Activated CD4-positive, alpha-beta T cell treated with anti-CD3 and anti-CD28 coated beads, Interleukin-10, Interleukin-2, amounts not matched to agents 100 ng/mL and 50 ng/mL, durations not matched to agents 16 hours and 8 hours (primary cell): ENCODE measurements around the gene ESPL1.
A peak's percentile ranks its signal among the peaks of the same experiment; 100 is the strongest.
"Not testable (repeated sequence)": the region's sequence is repeated elsewhere in the genome, so short reads cannot be mapped to it uniquely, and the experiment has no call there.

Source experiments
- DNase-seq: peaks from one replicate; pipeline ENCODE4 v3.0.0-alpha.2; 2020

ESPL1 gene

GRCh38 chr12:53265783-53266182 lies 2.3 kb upstream of the ESPL1 start:
- DNase-seq = no peak

- DNase-seq = peak; percentile 56
Observed at GRCh38 chr12:53267306-53267998, 647 bp upstream of the ESPL1 start.

DNA sequence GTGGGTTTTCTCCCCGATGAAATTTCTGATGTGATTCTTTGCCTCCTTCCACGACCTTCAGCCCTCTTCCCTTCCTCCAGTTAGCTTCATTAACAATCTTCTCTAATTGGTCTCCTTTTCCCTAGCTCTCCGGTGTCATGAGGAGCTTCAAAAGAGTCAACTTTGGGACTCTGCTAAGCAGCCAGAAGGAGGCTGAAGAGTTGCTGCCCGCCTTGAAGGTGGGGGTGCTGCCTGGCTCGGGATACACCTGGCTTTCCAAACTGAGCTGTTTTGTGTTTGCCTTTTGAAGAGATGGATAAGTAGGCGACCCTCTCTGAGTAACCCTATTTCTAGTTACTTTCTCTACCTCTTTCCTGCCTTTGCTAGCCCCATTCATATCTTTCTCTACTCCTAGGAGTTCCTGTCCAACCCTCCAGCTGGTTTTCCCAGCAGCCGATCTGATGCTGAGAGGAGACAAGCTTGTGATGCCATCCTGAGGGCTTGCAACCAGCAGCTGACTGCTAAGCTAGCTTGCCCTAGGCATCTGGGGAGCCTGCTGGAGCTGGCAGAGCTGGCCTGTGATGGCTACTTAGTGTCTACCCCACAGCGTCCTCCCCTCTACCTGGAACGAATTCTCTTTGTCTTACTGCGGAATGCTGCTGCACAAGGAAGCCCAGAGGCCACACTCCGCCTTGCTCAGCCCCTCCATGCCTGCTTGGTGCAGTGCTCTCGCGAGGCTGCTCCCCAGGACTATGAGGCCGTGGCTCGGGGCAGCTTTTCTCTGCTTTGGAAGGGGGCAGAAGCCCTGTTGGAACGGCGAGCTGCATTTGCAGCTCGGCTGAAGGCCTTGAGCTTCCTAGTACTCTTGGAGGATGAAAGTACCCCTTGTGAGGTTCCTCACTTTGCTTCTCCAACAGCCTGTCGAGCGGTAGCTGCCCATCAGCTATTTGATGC lies 797 bp downstream of the ESPL1 start:
- DNase-seq = no peak

DNA sequence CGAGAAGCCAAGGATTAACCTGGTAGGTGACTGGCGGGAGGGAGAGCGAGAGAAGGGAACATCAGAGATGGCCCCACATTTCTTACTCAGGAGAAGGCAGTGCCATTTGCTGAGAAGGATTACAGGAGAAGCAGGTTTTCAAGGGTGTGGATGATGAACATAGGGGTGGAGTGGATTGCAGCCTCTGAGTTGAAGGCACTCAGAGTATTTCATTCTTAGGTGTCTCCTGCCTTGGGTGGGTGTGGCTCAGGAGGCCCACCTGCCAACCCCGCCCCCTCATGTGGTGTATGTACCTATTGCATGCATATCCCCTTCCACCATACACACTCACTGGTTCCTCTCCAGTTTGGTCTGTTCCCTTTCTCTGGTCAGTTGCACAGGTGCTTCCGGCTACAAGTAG lies 6.3 kb downstream of the ESPL1 start:
- DNase-seq = no peak

GRCh38 chr12:53276511-53276910 lies 8.4 kb downstream of the ESPL1 start:
- DNase-seq = no peak

- no peak for DNase-seq
Observed at GRCh38 chr12:53277981-53278380, 9.9 kb downstream of the ESPL1 start.

DNA sequence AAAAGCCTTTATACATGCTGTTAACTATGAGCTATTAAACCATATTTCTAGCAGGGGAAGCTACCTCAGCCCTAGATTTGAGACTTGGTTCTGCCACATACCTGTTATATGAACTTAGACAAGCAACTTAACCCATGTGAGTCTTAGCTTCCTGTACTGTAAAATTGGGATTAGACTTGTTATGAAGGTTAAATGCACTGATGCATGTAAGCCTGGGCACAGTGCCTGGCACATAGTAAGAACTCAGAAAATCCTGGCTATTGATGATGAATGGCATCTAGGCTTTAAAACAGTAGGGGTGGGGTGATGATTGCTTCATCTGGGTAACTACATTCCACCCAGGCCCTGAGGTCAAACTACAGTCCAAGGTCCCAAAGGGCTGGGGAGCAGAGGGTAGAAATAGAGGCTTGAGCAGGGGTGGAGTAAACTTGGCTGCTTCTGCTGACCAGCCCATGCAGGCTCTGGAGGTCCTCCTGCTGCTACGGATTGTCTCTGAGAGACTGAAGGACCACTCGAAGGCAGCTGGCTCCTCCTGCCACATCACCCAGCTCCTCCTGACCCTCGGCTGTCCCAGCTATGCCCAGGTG lies 11.3 kb downstream of the ESPL1 start:
- no peak for DNase-seq

- no peak for DNase-seq
Observed at GRCh38 chr12:53279888-53280498, 11.9 kb downstream of the ESPL1 start.

DNA sequence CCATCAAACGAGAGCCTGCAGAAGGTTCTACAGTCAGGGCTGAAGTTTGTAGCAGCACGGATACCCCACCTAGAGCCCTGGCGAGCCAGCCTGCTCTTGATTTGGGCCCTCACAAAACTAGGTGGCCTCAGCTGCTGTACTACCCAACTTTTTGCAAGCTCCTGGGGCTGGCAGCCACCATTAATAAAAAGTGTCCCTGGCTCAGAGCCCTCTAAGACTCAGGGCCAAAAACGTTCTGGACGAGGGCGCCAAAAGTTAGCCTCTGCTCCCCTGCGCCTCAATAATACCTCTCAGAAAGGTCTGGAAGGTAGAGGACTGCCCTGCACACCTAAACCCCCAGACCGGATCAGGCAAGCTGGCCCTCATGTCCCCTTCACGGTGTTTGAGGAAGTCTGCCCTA lies 18.3 kb downstream of the ESPL1 start:
- DNase-seq = no peak

DNA sequence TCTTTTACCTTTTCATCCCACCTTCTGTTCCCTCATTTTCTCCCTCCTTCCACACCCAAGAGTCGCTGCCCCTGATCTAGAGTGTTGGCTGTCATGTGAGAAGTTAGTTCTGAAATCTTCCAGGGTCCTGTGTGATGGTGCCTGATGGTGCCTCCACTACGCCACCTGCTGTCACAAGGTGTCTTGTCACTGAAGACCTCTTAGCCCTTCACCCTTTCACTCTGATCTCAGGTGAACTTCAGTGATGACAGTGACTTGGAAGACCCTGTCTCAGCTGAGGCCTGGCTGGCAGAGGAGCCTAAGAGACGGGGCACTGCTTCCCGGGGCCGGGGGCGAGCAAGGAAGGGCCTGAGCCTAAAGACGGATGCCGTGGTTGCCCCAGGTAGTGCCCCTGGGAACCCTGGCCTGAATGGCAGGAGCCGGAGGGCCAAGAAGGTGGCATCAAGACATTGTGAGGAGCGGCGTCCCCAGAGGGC lies 19.7 kb downstream of the ESPL1 start:
- DNase-seq = peak; percentile 75

GRCh38 chr12:53288322-53288721 lies 20.2 kb downstream of the ESPL1 start:
- DNase-seq = no peak

DNA sequence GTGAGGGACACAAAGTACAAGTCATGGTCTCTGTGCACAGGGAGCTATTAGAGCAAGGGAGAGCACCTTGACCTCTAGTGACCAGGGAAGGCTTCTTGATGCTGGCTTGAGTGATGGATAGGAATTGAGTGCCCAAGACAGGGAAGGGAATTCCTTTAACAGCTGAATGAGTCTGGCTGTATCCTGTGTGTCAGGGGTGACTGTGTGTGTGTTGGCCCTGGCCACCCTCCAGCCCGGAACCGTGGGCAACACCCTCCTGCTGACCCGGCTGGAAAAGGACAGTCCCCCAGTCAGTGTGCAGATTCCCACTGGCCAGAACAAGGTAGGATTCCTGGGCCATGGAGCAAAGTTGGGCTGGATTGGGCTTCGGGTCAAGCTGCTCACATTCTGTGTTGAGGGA lies 21.8 kb downstream of the ESPL1 start:
- no peak for DNase-seq

DNA sequence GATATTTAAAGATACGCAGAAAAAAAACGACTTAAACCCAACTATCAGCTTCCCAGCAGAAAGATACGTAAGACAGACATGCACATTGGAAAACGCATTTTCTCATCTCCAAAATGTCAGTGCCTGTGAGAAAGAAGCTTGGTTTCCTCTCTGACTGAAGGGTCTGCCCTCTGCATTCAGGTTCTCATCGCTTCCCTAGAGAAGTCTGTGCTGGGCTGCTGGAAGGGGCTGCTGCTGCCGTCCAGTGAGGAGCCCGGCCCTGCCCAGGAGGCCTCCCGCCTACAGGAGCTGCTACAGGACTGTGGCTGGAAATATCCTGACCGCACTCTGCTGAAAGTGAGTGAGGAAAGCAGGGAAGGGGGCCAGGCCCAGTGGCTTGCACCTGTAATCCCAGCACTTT lies 22.6 kb downstream of the ESPL1 start:
- peak; percentile 32 for DNase-seq

DNA sequence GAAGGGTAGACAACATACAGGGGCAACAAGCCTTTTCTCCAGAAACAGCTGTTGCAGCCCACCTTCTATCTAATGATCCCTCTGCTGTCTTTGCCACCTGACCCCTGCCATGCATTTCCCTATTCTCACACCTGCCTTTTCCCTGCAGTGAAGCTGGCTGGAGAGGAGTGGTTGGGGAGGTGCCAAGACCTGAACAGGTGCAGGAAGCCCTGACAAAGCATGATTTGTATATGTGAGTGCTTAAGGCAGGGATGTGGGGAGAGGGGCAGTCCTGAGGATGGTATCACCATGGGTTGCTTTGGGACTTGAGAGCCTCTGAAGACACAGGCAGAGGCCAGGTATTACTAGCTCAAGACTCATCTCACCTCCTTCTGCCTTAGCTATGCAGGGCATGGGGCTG lies 24.3 kb downstream of the ESPL1 start:
- no peak for DNase-seq

DNA sequence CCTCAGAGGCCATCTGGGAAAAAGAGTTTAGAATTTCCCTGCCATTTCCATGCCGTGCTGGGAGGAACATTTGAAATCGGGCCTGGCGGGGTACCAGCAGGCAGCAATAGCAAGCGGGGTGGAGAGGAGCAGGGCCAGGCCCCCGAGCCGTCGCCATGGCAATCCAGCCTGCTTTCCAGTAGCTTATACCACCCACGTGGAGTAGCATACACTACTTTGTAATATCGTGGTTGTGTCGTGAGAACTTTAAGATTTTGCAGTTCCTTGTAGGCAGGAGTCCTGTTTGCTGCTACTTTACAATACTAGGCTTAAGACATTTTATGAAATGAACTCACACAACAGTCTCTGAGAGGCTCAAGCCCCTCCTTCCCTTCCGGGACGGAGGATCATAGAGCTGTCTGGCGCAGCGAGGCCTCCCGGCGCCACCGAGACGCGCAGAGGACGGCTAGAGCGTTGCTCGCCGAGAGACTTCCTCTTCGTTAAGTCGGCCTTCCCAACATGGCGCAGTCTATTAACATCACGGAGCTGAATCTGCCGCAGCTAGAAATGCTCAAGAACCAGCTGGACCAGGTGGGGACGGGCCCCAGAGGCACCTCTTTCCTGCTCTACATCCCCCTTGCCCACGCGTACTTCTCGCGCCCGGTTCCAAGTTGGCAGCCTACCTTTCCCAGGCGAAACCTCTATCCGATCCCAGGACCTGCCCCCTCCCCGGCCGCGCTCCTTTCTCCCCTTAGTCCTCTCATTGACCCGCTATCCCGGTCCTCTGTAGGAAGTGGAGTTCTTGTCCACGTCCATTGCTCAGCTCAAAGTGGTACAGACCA lies 27.2 kb downstream of the ESPL1 start, which contains the start of gene PFDN5:
PFDN5 (plus strand) TSS at position 473 of the 821 bp plus-strand sequence; CDS start at position 499, 26 bp downstream.
- DNase-seq = peak; percentile 94

GRCh38 chr12:53295891-53296219 lies 27.8 kb downstream of the ESPL1 start:
- no peak for DNase-seq

DNA sequence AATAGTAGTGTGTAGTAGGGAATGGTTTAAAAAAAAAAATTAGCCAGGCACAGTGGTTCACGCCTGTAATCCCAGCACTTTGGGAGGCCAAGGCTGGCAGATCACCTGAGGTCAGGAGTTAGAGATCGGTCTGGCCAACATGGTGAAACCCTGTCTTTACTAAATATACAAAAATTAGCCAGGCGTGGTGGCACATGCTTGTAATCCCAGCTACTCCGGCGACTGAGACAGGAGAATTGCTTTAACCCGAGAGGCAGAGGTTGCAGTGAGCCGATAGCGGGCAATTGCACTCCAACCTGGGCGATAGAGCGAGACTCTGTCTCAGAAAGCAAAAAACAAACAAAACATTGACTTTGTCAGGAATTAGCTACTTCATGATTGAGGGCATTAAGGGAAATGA lies 29.0 kb downstream of the ESPL1 start:
- DNase-seq = not testable (repeated sequence)

GRCh38 chr12:53298164-53298563 lies 30.1 kb downstream of the ESPL1 start:
- no peak for DNase-seq

DNA sequence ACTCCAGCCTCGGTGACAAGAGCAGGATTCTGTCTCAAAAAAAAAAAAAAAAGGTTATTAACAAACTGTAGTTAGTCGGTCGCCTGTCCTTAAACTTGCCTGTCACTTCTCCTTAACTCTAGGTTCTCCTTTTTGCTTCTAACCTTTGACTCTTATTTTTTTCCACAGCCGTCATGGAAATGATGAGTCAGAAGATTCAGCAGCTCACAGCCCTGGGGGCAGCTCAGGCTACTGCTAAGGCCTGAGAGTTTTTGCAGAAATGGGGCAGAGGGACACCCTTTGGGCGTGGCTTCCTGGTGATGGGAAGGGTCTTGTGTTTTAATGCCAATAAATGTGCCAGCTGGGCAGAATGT lies 31.0 kb downstream of the ESPL1 start:
- peak; percentile 64 for DNase-seq

GRCh38 chr12:53299454-53300180 lies 31.5 kb downstream of the ESPL1 start, which contains the start of gene MYG1:
TSS of gene MYG1 (plus strand) at chr12:53299695. CDS start at chr12:53299738, 43 bp downstream.
- DNase-seq = peak; percentile 95

- DNase-seq = peak; percentile 41
Observed at GRCh38 chr12:53300187-53300586, 32.1 kb downstream of the ESPL1 start.

DNA sequence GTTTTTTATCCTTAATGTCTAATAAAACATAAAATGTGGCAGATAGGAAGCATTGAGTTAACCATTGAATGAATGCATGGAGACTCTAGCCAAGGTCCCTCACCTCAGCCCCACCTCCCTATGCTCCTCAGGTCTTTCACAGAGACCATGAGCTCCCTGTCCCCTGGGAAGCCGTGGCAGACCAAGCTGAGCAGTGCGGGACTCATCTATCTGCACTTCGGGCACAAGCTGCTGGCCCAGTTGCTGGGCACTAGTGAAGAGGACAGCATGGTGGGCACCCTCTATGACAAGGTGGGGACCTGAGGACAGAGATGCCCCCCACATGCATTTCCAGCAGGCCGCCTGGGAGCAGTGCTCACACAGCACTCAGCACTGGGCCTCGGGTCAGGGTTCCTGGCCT lies 34.8 kb downstream of the ESPL1 start:
- DNase-seq = no peak
